Vagina (tissue), 2 donors: ENCODE data around the gene COL18A1. TPM values are rescaled to one million over a fixed set of nuclear protein-coding genes. Genes with fewer than 3 reads are reported as not detected.

Experiments used
- DNase-seq, 2 donors: peaks; one replicate each; pipeline ENCODE4 v3.0.0-alpha.2; 2017; ENCODE audit errors: extremely low spot score in 2 of 2
- H3K27ac ChIP-seq: fragments of 200-600 bp; sonication (generic); one replicate; pipeline ENCODE4 v1.5.1; 2019
- H3K27me3 ChIP-seq: fragments of 200-600 bp; sonication (generic); one replicate; pipeline ENCODE4 v1.5.1; 2019
- H3K36me3 ChIP-seq, 2 donors: fragments of 200-600 bp; sonication (generic); one replicate each; pipeline ENCODE4 v1.5.1; 2017 to 2019
- H3K4me1 ChIP-seq: fragments of 200-600 bp; sonication (generic); one replicate; pipeline ENCODE4 v1.5.1; 2019
- H3K4me3 ChIP-seq, 2 donors: fragments of 200-600 bp; sonication (generic); 1 replicate in 1 of 2; 2 replicates in 1 of 2; pipeline ENCODE4 v1.5.1; 2016 to 2019
- H3K9me3 ChIP-seq: fragments of 200-600 bp; sonication (generic); one replicate; pipeline ENCODE4 v1.5.1; 2019
- POLR2A ChIP-seq, 2 donors: fragments of 450-650 bp; IDR thresholded peaks; one replicate each; pipeline ENCODE4 v1.6.1; 2017; ENCODE audit warnings: antibody characterized with exemption in 2 of 2, mild to moderate bottlenecking in 2 of 2, moderate library complexity in 2 of 2
- POLR2AphosphoS5 ChIP-seq, 2 donors: sonication (generic); formaldehyde crosslinking; IDR thresholded peaks; one replicate each; pipeline ENCODE4 v1.9.0; 2017; ENCODE audit warnings: antibody characterized with exemption in 2 of 2, mild to moderate bottlenecking in 2 of 2, low read depth in 1 of 2; ENCODE audit not compliant: insufficient read depth in 1 of 2
- intact Hi-C: fragments of 100-400 bp; cut with DNase I; formaldehyde crosslinking; loops from one replicate; pipeline ENCODE4 v1.15.1; 2023
- total RNA-seq: library from RNA; depleted of rRNA; stranded (reverse); fragments of >200 nt; gene quantifications from one replicate; pipeline ENCODE4 v1.2.3, GENCODE V29; 2016
- TF ChIP-seq, protein P1 (sequence below), 3 experiments: fragments of 450-650 bp in 2 of 3; fragments of 200-600 bp in 1 of 3; sonication (generic) in 1 of 3; IDR thresholded peaks; one replicate each; pipeline ENCODE4 v1.5.1; 2017 to 2019; ENCODE audit warnings: antibody characterized with exemption in 3 of 3, mild to moderate bottlenecking in 2 of 3, moderate library complexity in 2 of 3

Gene COL18A1
- total RNA-seq, 1 donor from 2014 or later, result 86.7 TPM

DNA sequence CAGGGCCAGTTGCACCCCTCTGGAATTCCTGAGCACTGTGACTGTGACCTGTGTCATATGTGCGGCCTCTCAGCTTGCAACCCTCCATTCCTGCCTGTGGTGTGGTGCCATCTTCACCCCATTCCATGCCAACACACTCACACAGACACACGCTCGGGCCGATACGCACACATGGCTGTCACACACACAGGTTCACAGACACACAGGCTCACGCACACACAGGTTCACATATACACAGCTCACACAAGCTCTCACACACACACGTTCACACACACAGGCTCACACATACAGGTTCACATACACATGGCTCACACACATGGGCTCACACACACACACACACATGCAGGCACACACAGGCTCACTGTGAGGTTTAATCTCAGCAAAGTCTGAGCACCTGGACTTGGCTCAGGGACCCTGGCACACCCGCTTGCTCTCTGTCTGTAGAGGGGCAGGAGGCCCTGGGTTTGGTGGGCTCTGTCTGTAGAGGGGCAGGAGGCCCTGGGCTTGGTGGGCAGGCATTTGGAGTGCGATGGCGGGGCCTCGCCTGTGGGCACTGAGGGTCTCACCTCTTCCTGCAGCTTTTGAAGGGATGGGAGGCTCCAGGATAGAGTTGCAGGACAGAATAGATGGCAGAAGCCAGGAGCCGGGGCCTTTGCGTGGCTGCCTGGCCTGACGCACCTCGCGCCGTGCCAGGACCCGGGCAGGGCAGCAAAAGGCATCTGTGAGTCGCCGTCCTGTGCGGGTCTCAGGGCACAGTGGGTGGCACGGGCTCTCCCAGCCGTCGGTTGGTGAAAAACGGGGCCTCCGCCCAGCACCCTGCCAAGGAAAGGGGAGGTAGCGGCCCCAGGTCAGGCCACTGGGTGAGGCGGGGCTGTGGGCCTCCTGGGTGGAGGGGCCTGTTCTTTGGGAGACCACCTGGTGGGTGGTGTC lies 17.1 kb downstream of the COL18A1 start:
- H3K27me3 ChIP-seq, result no peaks in the 10 kb centered on the region
- H3K36me3 ChIP-seq, result no peaks in the 10 kb centered on the region
- H3K4me3 ChIP-seq, result no peak overlapping the region
- DNase-seq, result no peak
- intact Hi-C loops, result no loop called here
- no peak for TF ChIP-seq POLR2AphosphoS5 (IDR thresholded peaks at IDR 0.05; ENCODE audit: insufficient read depth in 1 of 2, low read depth in 1 of 2)
- no peak for TF ChIP-seq POLR2A (IDR thresholded peaks at IDR 0.05)
- TF ChIP-seq, protein P1, sequence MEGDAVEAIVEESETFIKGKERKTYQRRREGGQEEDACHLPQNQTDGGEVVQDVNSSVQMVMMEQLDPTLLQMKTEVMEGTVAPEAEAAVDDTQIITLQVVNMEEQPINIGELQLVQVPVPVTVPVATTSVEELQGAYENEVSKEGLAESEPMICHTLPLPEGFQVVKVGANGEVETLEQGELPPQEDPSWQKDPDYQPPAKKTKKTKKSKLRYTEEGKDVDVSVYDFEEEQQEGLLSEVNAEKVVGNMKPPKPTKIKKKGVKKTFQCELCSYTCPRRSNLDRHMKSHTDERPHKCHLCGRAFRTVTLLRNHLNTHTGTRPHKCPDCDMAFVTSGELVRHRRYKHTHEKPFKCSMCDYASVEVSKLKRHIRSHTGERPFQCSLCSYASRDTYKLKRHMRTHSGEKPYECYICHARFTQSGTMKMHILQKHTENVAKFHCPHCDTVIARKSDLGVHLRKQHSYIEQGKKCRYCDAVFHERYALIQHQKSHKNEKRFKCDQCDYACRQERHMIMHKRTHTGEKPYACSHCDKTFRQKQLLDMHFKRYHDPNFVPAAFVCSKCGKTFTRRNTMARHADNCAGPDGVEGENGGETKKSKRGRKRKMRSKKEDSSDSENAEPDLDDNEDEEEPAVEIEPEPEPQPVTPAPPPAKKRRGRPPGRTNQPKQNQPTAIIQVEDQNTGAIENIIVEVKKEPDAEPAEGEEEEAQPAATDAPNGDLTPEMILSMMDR (IDR thresholded peaks at IDR 0.05), result no peak
- H3K9me3 ChIP-seq, result no peaks in the 10 kb centered on the region
- H3K27ac ChIP-seq, result peak overlapping the region; percentile 39
- H3K4me1 ChIP-seq, result peaks cover 53% of the 10 kb centered on the region

DNA sequence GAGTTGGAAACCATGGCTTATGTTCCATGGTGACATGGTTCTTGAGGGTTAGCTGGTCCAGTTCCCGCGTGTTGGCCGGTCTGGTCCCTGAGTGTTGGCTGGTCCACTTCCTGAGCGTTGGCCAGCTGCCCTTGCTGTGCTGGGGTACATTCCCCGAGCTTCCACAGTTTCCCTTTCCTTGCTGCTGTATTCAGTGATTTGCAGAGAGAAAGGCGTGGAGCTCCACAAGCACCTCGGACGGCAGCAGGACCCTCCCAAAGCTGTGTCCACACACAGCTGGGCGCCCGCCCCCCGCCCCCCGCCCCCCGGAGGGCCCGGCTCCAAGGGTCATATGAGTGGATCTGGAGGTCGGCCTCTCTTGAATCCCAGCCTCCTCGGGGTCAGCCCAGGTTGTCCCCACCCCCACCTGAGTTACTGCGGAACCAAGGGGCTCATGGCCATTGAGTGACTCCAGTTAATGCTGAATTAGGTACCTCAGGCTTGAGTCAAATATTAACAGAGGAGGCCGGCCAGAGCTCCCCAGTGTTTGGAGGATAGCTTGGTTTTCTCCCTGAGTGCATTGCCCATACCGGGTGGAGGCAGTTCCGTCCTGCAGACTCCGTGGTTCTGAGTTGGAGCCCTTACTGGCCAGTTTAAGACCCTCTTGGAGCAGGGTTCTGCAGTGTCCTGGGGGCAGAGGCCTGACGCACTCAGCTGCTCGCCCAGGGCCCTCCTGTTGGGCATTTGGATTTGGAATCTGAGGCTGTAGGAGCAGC lies 18.4 kb downstream of the COL18A1 start:
- peak overlapping the region; percentile 20 for H3K27ac ChIP-seq
- no peaks in the 10 kb centered on the region for H3K36me3 ChIP-seq
- H3K9me3 ChIP-seq, result no peaks in the 10 kb centered on the region
- peaks cover 53% of the 10 kb centered on the region for H3K4me1 ChIP-seq
- H3K27me3 ChIP-seq, result no peaks in the 10 kb centered on the region
- no peak overlapping the region for H3K4me3 ChIP-seq
- intact Hi-C loops, result no loop called here
- no peak for TF ChIP-seq POLR2AphosphoS5 (IDR thresholded peaks at IDR 0.05; ENCODE audit: insufficient read depth in 1 of 2, low read depth in 1 of 2)
- no peak for TF ChIP-seq POLR2A (IDR thresholded peaks at IDR 0.05)
- TF ChIP-seq, protein P1 (IDR thresholded peaks at IDR 0.05), result no peak
- no peak for DNase-seq

DNA sequence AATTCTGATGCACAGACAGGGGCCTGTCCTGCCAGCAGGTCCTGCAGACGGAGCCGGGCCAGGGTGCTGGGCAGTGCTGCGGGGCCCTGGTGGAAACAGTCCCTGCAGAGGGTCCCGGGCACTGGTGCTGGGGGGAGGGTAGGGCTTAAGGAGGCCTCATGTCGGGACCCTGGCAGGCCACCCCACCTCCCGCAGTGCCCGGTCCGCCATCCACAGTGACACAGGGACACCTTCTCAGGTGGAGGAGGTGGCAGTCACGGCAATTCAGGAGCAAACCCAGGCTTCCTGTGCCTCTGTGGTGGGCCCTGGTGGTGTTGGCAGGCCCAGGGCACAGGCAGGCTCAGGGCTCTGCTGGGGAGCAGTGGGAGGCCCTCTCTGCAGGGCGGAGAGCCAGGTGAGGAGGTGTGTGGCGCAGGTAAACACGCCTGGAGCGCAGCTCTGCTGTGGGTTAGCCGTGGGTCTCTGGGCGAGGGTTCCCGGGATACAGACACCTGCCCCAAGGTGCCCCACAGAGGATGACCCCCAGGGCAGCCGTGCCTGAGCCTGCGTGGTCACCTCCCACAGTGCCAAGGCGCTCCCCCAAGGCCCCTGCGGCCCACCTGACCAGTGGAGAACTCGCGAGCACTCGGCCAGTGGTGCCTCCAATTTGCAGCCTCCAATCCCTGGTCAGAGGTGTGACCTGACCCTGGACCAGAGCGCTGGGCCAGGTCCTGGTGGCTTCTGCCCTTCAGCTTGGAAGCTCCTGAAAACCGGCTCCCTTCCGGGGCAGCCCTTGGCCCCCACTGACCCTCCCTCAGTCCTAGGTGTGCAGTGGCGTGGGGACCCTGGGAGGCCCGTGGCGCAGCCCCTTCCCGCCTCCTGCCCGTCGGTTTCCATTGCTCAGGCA lies 19.2 kb downstream of the COL18A1 start:
- H3K4me3 ChIP-seq, result no peak overlapping the region
- no peaks in the 10 kb centered on the region for H3K9me3 ChIP-seq
- no peaks in the 10 kb centered on the region for H3K27me3 ChIP-seq
- H3K27ac ChIP-seq, result peak overlapping the region; percentile 9
- H3K4me1 ChIP-seq, result peaks cover 48% of the 10 kb centered on the region
- TF ChIP-seq POLR2A (IDR thresholded peaks at IDR 0.05), result no peak
- TF ChIP-seq, protein P1 (IDR thresholded peaks at IDR 0.05), result no peak
- intact Hi-C loops, result no loop called here
- DNase-seq, result no peak
- H3K36me3 ChIP-seq, result no peaks in the 10 kb centered on the region

DNA sequence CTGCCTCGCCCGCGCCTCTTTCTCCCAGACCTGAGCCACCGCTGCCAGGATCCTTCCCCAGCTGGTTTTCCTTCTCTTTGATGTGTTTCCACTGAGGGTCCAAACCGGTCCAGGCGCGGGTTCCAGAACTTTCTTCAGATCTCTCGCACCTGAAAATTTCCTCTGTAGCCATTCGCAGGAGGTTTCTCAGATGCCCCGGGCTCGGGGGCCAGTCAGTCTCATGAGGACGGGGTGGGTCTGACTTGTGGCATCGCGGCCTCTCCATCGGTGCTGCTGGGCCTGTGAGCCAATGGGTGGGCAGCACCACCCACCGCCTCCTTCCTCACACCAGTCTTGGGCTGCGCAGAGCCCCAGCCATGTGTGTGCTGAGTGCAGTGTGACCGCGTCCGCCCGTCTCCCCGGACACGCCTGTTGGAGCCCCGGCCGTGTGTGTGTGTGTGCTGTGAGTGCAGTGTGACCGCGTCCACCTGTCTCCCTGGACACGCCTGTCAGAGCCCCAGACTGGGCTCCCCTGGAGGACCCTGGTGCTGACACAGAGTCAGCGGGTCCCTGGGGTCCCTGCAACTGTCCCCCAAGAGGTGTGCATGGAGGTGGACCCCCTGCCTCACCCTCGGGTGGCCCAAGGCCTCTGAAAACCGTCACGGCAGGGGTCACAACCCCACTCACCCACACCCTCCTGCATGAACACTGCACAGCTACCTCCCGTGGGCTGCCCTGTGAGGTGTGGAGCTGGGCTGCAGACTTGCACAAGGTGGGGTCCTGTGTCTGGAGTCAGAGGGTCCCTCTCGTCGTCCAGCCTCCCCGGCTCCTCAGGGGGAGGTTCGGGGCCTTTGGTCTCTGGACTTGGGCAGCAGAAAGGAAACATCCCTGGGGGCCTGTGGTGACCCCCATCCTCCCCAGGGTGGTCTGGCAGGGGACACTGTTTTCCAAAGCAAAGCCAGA lies 20.2 kb downstream of the COL18A1 start:
- Histone ChIP-seq H3K4me3 (no peak overlapping the region), H3K9me3 (no peaks in the 10 kb centered on the region), H3K36me3 (no peaks in the 10 kb centered on the region), H3K4me1 (peaks cover 49% of the 10 kb centered on the region), H3K27ac (peak overlapping the region; percentile 94), H3K27me3 (no peaks in the 10 kb centered on the region)
- intact Hi-C loops, result no loop called here
- TF ChIP-seq POLR2AphosphoS5 (IDR thresholded peaks at IDR 0.05; ENCODE audit: insufficient read depth in 1 of 2, low read depth in 1 of 2) (no peak), POLR2A (IDR thresholded peaks at IDR 0.05) (no peak)
- TF ChIP-seq, protein P1 (IDR thresholded peaks at IDR 0.05), result no peak
- no peak for DNase-seq
